Activated CD4-positive, alpha-beta T cell treated with anti-CD3 and anti-CD28 coated beads, Interleukin-2, amount 50 U/mL, for 4 hours (primary cell): ENCODE results near the gene STAG1.
"Not testable (repeated sequence)": the region's sequence is repeated elsewhere in the genome, so short reads cannot be mapped to it uniquely, and the experiment has no call there.

Experiments
- DNase-seq, 2 experiments: peaks; one replicate each; pipeline ENCODE4 v3.0.0-alpha.2; 2020

STAG1 gene

GRCh38 chr3:136576279-136577009 lies 175.7 kb downstream of the STAG1 start:
- DNase-seq: no peak

- DNase-seq: no peak
Measured at GRCh38 chr3:136567599-136568188, 184.5 kb downstream of the STAG1 start.

- not testable (repeated sequence) for DNase-seq
Measured at GRCh38 chr3:136564962-136565361, 187.2 kb downstream of the STAG1 start.

- DNase-seq: no peak
Measured at GRCh38 chr3:136562026-136562425, 190.2 kb downstream of the STAG1 start.

- DNase-seq: no peak
Measured at GRCh38 chr3:136559896-136560295, 192.3 kb downstream of the STAG1 start.

GRCh38 chr3:136549461-136549860 lies 202.7 kb downstream of the STAG1 start:
- not testable (repeated sequence) for DNase-seq

GRCh38 chr3:136547293-136547692 lies 204.9 kb downstream of the STAG1 start:
- no peak for DNase-seq

- no peak for DNase-seq
Measured at GRCh38 chr3:136546720-136547119, 205.5 kb downstream of the STAG1 start.

- no peak for DNase-seq
Measured at GRCh38 chr3:136545664-136546268, 206.4 kb downstream of the STAG1 start.

GRCh38 chr3:136544532-136544931 lies 207.6 kb downstream of the STAG1 start:
- DNase-seq: no peak

GRCh38 chr3:136543385-136543784 lies 208.8 kb downstream of the STAG1 start:
- no peak for DNase-seq

- DNase-seq: no peak
Measured at GRCh38 chr3:136535906-136536305, 216.3 kb downstream of the STAG1 start.

GRCh38 chr3:136532766-136533165 lies 219.4 kb downstream of the STAG1 start:
- no peak for DNase-seq

GRCh38 chr3:136518102-136518501 lies 234.1 kb downstream of the STAG1 start:
- DNase-seq: no peak

GRCh38 chr3:136516656-136517055 lies 235.5 kb downstream of the STAG1 start:
- DNase-seq: no peak

- no peak for DNase-seq
Measured at GRCh38 chr3:136516095-136516494, 236.1 kb downstream of the STAG1 start.

GRCh38 chr3:136514533-136514932 lies 237.6 kb downstream of the STAG1 start:
- DNase-seq: not testable (repeated sequence)

- no peak for DNase-seq
Measured at GRCh38 chr3:136513367-136513766, 238.8 kb downstream of the STAG1 start.

- DNase-seq: no peak
Measured at GRCh38 chr3:136512381-136512780, 239.8 kb downstream of the STAG1 start.

- DNase-seq: no peak
Measured at GRCh38 chr3:136505676-136506075, 246.5 kb downstream of the STAG1 start.

GRCh38 chr3:136503056-136503455 lies 249.1 kb downstream of the STAG1 start:
- no peak for DNase-seq

- DNase-seq: no peak
Measured at GRCh38 chr3:136498919-136499447, 253.2 kb downstream of the STAG1 start.

GRCh38 chr3:136495213-136495612 lies 257.0 kb downstream of the STAG1 start:
- no peak for DNase-seq
